Duodenal mucosa (tissue), 2 donors: ENCODE measurements around the gene JOSD2.
A peak's percentile ranks its signal among the peaks of the same experiment; 100 is the strongest.

Experiments
- H3K27ac ChIP-seq: one replicate; pipeline ENCODE4 v1.7.0; 2013; ENCODE audit warnings: low read depth, low read length
- H3K27me3 ChIP-seq, 2 donors: one replicate each; pipeline ENCODE4 v1.7.0; 2013; ENCODE audit warnings: low read length in 2 of 2, control low read depth in 1 of 2; ENCODE audit not compliant: insufficient read depth in 2 of 2, control insufficient read depth in 1 of 2
- H3K36me3 ChIP-seq, 2 donors: one replicate each; pipeline ENCODE4 v1.7.0; 2013; ENCODE audit warnings: low read length in 2 of 2, control low read depth in 1 of 2; ENCODE audit not compliant: insufficient read depth in 2 of 2, control insufficient read depth in 1 of 2
- H3K4me1 ChIP-seq, 2 donors: one replicate each; pipeline ENCODE4 v1.7.0; 2013; ENCODE audit warnings: low read length in 2 of 2, control low read depth in 1 of 2; ENCODE audit not compliant: insufficient read depth in 2 of 2, control insufficient read depth in 1 of 2
- H3K4me3 ChIP-seq, 2 donors: one replicate each; pipeline ENCODE4 v1.7.0; 2013; ENCODE audit warnings: low read length in 2 of 2, low read depth in 1 of 2
- H3K9ac ChIP-seq, 2 donors: one replicate each; pipeline ENCODE4 v1.7.0; 2013; ENCODE audit warnings: low read length in 2 of 2, low read depth in 1 of 2
- H3K9me3 ChIP-seq, 2 donors: one replicate each; pipeline ENCODE4 v1.7.0; 2013; ENCODE audit warnings: low read length in 2 of 2, control low read depth in 1 of 2; ENCODE audit not compliant: control insufficient read depth in 1 of 2

The JOSD2 gene

GRCh38 chr19:50485284-50485955 is 25.6 kb downstream of the JOSD2 start:
- H3K36me3 ChIP-seq = peaks cover 7 to 33% of the 10 kb centered on the region in 2 donors
- peaks cover 0 to 3% of the 10 kb centered on the region in 2 donors for H3K27me3 ChIP-seq
- H3K4me3 ChIP-seq = no peak overlapping the region
- H3K9me3 ChIP-seq = peaks cover 0 to 7% of the 10 kb centered on the region in 2 donors
- no peaks in the 10 kb centered on the region for H3K4me1 ChIP-seq
- H3K27ac ChIP-seq = no peak overlapping the region
- H3K9ac ChIP-seq = no peak overlapping the region

- peaks cover 25 to 56% of the 10 kb centered on the region in 2 donors for H3K36me3 ChIP-seq
- peaks cover 0 to 7% of the 10 kb centered on the region in 2 donors for H3K9me3 ChIP-seq
- peaks cover 0 to 3% of the 10 kb centered on the region in 2 donors for H3K27me3 ChIP-seq
- no peak overlapping the region for H3K9ac ChIP-seq
- no peak overlapping the region for H3K27ac ChIP-seq
- no peaks in the 10 kb centered on the region for H3K4me1 ChIP-seq
- no peak overlapping the region for H3K4me3 ChIP-seq
Measured at GRCh38 chr19:50482916-50483315, 28.1 kb downstream of the JOSD2 start.

- H3K36me3 ChIP-seq = peaks cover 27 to 57% of the 10 kb centered on the region in 2 donors
Measured at GRCh38 chr19:50482271-50482855, 28.6 kb downstream of the JOSD2 start.

GRCh38 chr19:50481351-50482149 is 29.4 kb downstream of the JOSD2 start:
- Histone ChIP-seq H3K4me3 (no peak overlapping the region), H3K27me3 (no peaks in the 10 kb centered on the region), H3K36me3 (peaks cover 27 to 57% of the 10 kb centered on the region in 2 donors)

More at GRCh38 chr19:50482271-50482855, 28.6 kb downstream of the JOSD2 start:
- Histone ChIP-seq H3K4me1 (peaks cover 3 to 5% of the 10 kb centered on the region in 2 donors), H3K27ac (no peak overlapping the region), H3K9me3 (peaks cover 0 to 7% of the 10 kb centered on the region in 2 donors), H3K4me3 (no peak overlapping the region), H3K27me3 (peaks cover 0 to under 1% of the 10 kb centered on the region in 2 donors), H3K9ac (no peak overlapping the region)

GRCh38 chr19:50480281-50481111 is 30.5 kb downstream of the JOSD2 start:
- H3K36me3 ChIP-seq = peaks cover 27 to 57% of the 10 kb centered on the region in 2 donors

More at GRCh38 chr19:50481351-50482149, 29.4 kb downstream of the JOSD2 start:
- Histone ChIP-seq H3K9me3 (peaks cover 0 to 6% of the 10 kb centered on the region in 2 donors), H3K9ac (no peak overlapping the region), H3K4me1 (peaks cover 7 to 8% of the 10 kb centered on the region in 2 donors), H3K27ac (no peak overlapping the region)

GRCh38 chr19:50479761-50480251 is 31.2 kb downstream of the JOSD2 start:
- peaks cover 7 to 8% of the 10 kb centered on the region in 2 donors for H3K4me1 ChIP-seq
- peaks cover 27 to 55% of the 10 kb centered on the region in 2 donors for H3K36me3 ChIP-seq
- no peak overlapping the region for H3K27ac ChIP-seq
- H3K4me3 ChIP-seq = no peak overlapping the region
- H3K9me3 ChIP-seq = no peaks in the 10 kb centered on the region
- no peak overlapping the region for H3K9ac ChIP-seq
- H3K27me3 ChIP-seq = no peaks in the 10 kb centered on the region

More at GRCh38 chr19:50480281-50481111, 30.5 kb downstream of the JOSD2 start:
- Histone ChIP-seq H3K27me3 (no peaks in the 10 kb centered on the region), H3K9ac (no peak overlapping the region), H3K27ac (no peak overlapping the region), H3K4me3 (no peak overlapping the region), H3K4me1 (peaks cover 7 to 8% of the 10 kb centered on the region in 2 donors), H3K9me3 (no peaks in the 10 kb centered on the region)

- Histone ChIP-seq H3K4me1 (peaks cover 7 to 8% of the 10 kb centered on the region in 2 donors), H3K36me3 (peaks cover 27 to 52% of the 10 kb centered on the region in 2 donors), H3K9me3 (no peaks in the 10 kb centered on the region), H3K9ac (no peak overlapping the region), H3K4me3 (no peak overlapping the region), H3K27me3 (no peaks in the 10 kb centered on the region), H3K27ac (no peak overlapping the region)
Measured at GRCh38 chr19:50478901-50479715, 31.9 kb downstream of the JOSD2 start.

- Histone ChIP-seq H3K27ac (no peak overlapping the region), H3K4me3 (peak overlapping the region in 1 of 2 donors; percentile 10), H3K36me3 (peaks cover 22 to 46% of the 10 kb centered on the region in 2 donors), H3K9me3 (no peaks in the 10 kb centered on the region), H3K4me1 (peaks cover 7 to 8% of the 10 kb centered on the region in 2 donors), H3K27me3 (no peaks in the 10 kb centered on the region), H3K9ac (peak overlapping the region in 1 of 2 donors; percentile 6)
Measured at GRCh38 chr19:50477751-50478515, 33.1 kb downstream of the JOSD2 start.
